Hematopoietic multipotent progenitor cell treated with erythropoietin and hydrocortisone succinate and interleukin-3 and kit ligand, for 6 days (in vitro differentiated cells): ENCODE measurements around the gene XPO1.
"Not testable (repeated sequence)": the region's sequence is repeated elsewhere in the genome, so short reads cannot be mapped to it uniquely, and the experiment has no call there.

ENCODE experiments used
- DNase-seq: peaks from one replicate; pipeline ENCODE4 v3.0.0-alpha.2; 2015

Gene XPO1

DNA sequence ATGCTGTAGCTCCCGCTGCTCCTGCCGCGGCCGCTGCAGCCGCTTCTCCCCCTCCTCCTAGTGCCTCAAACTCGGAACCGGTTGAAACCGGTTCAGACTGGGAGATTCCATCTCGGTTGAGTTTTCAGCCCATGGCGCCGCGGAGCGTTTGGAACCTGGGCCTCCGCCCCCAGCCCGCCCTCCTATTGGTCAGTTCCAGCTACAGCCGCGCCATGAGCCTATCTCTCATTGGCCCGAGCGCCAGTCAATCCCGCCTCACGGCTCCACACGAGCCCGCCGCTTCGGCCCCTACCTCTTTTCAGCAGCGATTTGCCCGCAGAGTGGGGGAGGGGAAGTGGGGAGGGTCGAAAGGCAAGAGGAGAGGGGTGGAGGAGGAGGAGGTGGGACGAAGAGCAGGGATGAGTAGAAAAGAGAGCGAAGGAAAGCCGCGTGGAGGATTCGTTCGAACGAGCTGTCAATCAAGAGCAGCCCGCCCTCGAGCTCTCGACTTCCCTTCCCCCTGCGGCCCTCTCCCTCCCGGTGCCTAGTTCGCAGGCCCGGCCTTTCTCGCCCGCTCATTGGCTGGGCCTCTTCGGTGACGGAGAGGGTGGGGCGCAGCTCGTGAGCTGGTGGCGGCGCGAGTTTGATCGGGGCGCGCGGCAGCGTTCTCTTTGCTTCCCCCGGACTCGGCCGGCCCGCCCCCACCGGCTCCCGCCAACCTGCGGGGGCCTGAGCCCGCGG lies at the start of gene XPO1:
XPO1 (minus strand) TSS at position 157 of the 720 bp plus-strand sequence. CDS start 4,459 bp downstream, outside the sequence.
- peak; percentile 99 for DNase-seq

DNA sequence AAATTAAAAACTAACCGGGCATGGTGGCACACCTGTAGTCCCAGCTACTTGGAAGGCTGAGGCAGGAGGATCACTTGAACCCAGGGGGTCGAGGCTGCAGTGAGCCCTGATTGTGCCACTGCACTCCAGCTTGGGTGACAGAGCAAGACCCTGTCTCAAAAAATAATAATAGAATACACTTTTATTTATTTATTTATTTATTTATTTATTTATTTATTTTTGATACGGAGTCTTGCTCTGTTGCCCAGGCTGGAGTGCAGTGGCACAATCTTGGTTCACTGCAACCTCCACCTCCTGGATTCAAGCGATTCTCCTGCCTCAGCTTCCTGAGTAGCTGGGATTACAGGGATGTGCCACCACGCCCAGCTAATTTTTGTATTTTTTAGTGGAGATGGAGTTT lies 48.8 kb upstream of the XPO1 start:
- not testable (repeated sequence) for DNase-seq

DNA sequence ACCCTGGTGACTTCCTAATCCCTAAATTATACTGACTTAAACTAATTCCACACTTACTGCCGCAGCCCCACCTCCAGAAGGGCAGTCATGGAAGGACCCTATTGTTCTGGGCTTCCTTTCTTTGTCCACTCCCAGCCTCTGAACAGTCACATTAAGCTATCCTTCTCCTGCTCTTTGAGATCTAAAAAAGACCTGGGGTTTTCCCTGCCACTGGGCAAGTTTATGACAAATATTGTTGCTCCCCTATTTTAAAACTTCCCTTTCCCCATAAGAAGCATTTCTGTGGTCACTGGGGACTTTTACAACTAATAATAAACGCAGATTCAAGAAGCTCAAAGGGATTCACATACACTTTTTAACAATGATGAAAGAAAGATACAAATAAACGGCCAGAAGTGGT lies 47.2 kb upstream of the XPO1 start:
- DNase-seq, result no peak

DNA sequence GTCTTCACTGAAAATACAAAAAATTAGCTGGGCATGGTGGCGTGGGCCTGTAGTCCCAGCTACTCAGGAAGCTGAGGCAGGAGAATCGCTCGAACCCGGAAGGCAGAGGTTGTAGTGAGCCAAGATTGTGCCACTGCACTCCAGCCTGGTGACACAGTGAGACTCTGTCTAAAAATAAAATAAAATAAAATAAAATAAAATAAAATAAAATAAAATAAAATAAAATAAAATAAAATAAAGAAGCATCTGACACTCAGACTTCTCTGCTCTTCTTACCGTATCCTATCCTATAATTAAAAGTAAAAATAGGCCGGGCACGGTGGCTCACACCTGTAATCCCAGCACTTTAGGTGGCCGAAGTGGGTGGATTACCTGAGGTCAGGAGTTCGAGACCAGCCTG lies 46.2 kb upstream of the XPO1 start:
- not testable (repeated sequence) for DNase-seq

GRCh38 chr2:61582165-61582564 lies 44.0 kb upstream of the XPO1 start:
- DNase-seq, result no peak

- DNase-seq, result no peak
Observed at GRCh38 chr2:61581716-61582115, 43.6 kb upstream of the XPO1 start.

- DNase-seq, result no peak
Observed at GRCh38 chr2:61575447-61575859, 37.3 kb upstream of the XPO1 start.

GRCh38 chr2:61566566-61566965 lies 28.4 kb upstream of the XPO1 start:
- DNase-seq, result no peak

- DNase-seq, result no peak
Observed at GRCh38 chr2:61562615-61563014, 24.5 kb upstream of the XPO1 start.

DNA sequence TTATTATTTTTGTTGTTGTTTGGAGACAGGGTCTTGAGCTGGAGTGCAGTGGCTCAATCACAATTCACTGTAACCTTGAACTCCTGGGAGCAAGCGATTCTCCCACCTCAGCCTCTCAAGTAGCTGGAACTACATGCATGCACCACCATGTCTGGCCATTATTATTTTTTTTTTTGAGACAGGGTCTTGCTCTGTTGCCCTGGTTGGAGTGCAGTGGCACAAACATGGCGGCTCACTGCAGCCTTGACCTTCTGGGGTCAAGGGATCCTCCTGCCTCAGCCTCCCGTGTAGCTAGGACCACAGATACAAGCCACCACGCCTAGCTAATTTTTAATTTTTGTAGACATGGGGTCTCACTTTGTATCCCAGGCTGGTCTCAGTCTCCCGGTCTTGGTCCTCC lies 20.0 kb upstream of the XPO1 start:
- DNase-seq, result no peak

DNA sequence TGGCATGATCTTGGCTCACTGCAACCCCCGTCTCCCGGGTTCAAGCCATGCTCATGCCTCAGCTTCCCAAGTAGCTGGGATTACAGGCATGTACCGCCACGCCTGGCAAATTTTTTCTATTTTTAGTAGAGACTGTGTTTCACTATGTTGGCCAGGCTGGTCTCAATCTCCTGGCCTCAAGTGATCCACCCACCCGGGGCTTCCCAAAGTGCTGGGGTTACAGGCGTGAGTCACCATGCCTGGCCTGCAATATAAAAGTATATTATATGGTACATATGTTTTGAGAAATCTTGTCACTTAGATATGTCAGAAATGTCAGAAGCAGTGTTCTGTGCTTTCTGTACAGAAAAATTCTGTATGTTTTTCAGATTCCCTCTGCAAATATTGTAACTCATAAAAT lies 19.2 kb upstream of the XPO1 start:
- no peak for DNase-seq

DNA sequence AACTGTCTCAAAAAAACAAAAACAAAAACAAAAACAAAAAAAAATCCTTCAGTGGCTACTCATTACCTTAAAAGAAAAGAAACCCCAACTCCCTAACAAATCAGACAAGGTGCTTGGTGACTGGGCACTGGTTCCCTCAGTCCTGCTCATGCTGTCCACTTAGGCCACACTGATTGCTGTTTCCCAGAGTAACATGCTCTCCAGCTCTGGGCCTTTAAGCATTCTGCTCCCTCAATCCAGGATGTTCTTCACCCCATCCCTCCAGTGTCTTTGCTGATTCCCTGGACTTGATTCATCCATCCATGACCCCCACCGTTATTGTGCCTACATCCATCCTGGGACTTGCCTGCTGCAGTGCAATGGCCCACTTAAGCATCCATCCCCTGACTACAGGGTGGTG lies 16.4 kb upstream of the XPO1 start:
- DNase-seq, result no peak

- no peak for DNase-seq
Observed at GRCh38 chr2:61550375-61551209, 12.4 kb upstream of the XPO1 start.

DNA sequence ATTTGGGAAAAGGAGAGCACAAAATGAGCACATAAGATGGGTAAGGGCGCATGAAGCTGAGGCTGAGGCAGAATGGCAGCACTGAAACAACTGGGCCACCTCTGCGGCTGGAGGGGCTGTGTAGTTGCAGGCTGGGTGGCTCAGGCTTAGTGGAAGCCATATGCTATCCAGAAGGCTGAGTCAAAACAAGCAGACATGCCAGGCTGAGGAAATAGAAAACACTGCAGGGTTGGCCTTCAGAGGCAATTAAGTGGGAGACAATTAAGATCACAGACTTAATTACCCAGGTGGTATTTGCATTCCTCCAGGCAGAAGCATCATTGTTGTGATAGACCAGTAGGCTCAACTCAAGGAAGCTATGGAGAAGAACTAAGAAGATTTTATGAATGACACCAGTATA lies 11.4 kb upstream of the XPO1 start:
- no peak for DNase-seq

GRCh38 chr2:61543062-61543461 lies 4.9 kb upstream of the XPO1 start:
- DNase-seq, result no peak

- DNase-seq, result not testable (repeated sequence)
Observed at GRCh38 chr2:61540167-61540566, 2.0 kb upstream of the XPO1 start.

DNA sequence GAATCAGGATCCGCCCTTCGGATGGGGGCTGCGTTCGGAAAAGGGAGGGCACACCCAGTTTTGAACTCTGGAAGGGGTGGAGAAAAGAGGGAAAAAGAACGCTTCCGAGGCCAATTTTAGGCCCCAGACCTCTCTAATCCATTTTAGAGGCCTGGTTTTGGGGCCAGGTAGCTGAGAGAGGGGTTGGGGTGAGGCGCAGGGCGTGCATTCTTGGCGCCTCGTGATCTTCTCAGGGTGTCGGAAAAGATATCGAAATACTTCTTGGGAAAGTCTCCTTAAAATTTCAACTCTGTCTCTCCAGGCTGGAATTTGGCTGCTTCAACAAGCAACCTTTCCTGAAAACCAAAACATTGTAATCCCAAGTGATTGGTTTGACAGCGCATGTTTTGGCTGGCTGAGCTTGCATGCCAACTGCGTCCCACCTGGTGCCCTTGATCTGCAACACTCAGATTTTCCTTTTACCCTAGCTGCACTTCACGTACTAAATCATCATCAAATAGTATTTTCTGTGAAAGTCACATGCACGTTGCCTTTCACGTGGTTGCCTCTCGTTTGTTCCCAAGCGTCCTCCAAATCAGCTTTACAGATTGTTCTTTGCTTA lies 864 bp upstream of the XPO1 start:
- peak; percentile 62 for DNase-seq

- DNase-seq, result no peak
Observed at GRCh38 chr2:61537950-61538199, 281 bp downstream of the XPO1 start.

DNA sequence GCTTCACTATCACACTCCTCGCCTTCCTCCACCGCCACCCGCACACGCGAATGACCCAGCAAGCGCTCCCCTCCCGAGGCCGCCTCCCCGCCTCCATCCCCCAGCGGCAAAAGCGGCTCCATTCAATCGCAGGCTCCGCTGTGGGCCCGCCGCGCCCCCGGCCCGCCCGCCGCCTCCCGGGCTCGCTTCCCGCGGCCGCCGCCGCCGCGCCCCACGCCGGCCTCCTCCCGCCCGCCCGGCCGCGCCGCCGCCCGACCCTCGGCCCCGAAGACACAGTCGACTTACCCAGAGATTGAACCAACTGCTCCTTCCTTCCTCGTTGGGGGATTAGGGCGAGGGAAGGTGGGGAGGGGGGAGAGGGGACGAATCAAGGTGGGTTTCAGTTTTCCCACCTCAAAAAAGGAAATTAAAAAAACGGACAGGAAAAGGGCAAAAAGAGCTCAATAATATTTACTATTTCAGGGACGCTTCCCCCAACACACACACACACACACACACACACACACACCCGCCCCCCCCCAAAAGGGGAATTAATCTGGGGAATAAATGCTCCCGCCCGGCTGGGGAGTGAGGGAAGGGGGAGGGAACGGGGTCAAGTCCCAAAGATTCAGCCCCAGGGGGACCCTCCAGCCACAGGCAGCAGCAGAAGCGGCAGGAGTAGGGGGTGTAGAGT lies 743 bp downstream of the XPO1 start:
- peak; percentile 22 for DNase-seq

- DNase-seq, result peak; percentile 97
Observed at GRCh38 chr2:61536572-61537276, 1.4 kb downstream of the XPO1 start.

DNA sequence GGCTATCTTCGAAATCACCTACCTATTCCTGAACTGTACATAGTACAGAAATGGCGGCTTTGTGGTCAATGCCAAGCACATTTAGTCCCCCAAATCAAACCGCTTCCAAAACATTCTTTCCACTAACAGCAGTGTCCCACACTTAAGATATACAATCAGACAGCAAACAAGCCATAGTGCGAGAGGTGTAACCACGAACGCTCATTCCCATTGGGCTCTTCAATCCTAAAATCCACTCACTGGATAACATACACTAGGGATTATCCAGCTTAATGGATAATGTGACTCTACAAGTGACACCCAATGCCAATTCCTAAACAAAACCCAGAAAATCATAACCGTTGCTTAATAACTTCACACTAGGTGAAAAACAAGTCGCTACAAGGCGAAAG lies 2.0 kb downstream of the XPO1 start:
- DNase-seq, result peak; percentile 51

- DNase-seq, result no peak
Observed at GRCh38 chr2:61535449-61535848, 2.7 kb downstream of the XPO1 start.

DNA sequence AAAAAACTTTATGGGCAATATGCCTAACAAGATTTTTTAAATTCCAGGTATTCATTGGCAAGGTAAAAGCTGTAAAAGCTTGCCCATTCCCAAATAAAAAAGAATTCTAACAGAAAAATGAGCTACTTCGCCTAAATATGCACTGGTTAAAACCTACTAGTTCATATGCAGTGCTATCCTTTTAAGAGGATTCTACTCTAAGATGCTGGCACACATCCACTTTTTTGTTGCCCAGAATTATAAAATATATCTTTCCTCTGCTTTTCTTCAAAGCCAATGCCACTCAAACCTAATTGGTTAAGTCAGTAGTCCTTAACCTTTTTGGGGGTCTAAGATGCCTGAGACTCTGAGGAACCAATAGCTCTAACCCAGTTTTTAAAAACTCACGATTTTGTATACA lies 3.2 kb downstream of the XPO1 start:
- DNase-seq, result peak; percentile 23
